ENCODE results near the gene FLYWCH2. TPM values are rescaled to one million over a fixed set of nuclear protein-coding genes. Genes with fewer than 3 reads are reported as not detected.

Gene FLYWCH2
- total RNA-seq (2014; rRNA removed; shearing (Covaris generic)) = 35.4 and 40.6 TPM in 2 replicates

- peak within 1 kb of the TSS; percentile 79 for H3K27ac ChIP-seq
- H3K27me3 ChIP-seq = no peaks in the 10 kb centered on the region
- H3K4me1 ChIP-seq = no peaks in the 10 kb centered on the region
- no peaks in the 10 kb centered on the region for H3K9me3 ChIP-seq (replicated peaks)
- DNase-seq = peak; percentile 98
- H3K36me3 ChIP-seq = no peaks in the 10 kb centered on the region
- H3K4me3 ChIP-seq = peak within 1 kb of the TSS; percentile 82
Measured at GRCh38 chr16:2882650-2883457, at the start of gene FLYWCH2. FLYWCH2 (plus strand) TSS chr16:2883215; CDS start chr16:2896450, 13,235 bp downstream.

- no peak for DNase-seq
- H3K4me3 ChIP-seq = no peak overlapping the region
Measured at GRCh38 chr16:2833776-2834175, 49.2 kb upstream of the FLYWCH2 start.

GRCh38 chr16:2834968-2835367 is 48.0 kb upstream of the FLYWCH2 start:
- H3K27ac ChIP-seq = no peak overlapping the region
- H3K27me3 ChIP-seq = peaks cover 6% of the 10 kb centered on the region; the same call in 1 of the 2 replicates
- H3K36me3 ChIP-seq = no peaks in the 10 kb centered on the region
- DNase-seq = no peak
- H3K9me3 ChIP-seq (replicated peaks) = no peaks in the 10 kb centered on the region
- H3K4me3 ChIP-seq = no peak overlapping the region
- peaks cover 12% of the 10 kb centered on the region for H3K4me1 ChIP-seq

More at GRCh38 chr16:2833776-2834175, 49.2 kb upstream of the FLYWCH2 start:
- H3K27ac ChIP-seq = no peak overlapping the region
- peaks cover 3% of the 10 kb centered on the region; the same call in 1 of the 2 replicates for H3K27me3 ChIP-seq
- peaks cover 12% of the 10 kb centered on the region for H3K4me1 ChIP-seq
- H3K9me3 ChIP-seq (replicated peaks) = no peaks in the 10 kb centered on the region
- no peaks in the 10 kb centered on the region for H3K36me3 ChIP-seq

- Histone ChIP-seq H3K4me3 (no peak overlapping the region), H3K36me3 (no peaks in the 10 kb centered on the region), H3K27ac (no peak overlapping the region), H3K27me3 (peaks cover 6% of the 10 kb centered on the region; the same call in 1 of the 2 replicates), H3K9me3 (replicated peaks) (no peaks in the 10 kb centered on the region), H3K4me1 (peaks cover 12% of the 10 kb centered on the region)
- peak; percentile 76 to 78 for DNase-seq
Measured at GRCh38 chr16:2835638-2836493, 47.1 kb upstream of the FLYWCH2 start.

GRCh38 chr16:2836646-2837508 is 46.1 kb upstream of the FLYWCH2 start:
- peaks cover 12% of the 10 kb centered on the region for H3K4me1 ChIP-seq
- H3K9me3 ChIP-seq (replicated peaks) = no peaks in the 10 kb centered on the region
- peaks cover 6% of the 10 kb centered on the region; the same call in 1 of the 2 replicates for H3K27me3 ChIP-seq
- H3K4me3 ChIP-seq = no peak overlapping the region
- no peak overlapping the region for H3K27ac ChIP-seq
- DNase-seq = no peak
- no peaks in the 10 kb centered on the region for H3K36me3 ChIP-seq

GRCh38 chr16:2838928-2839327 is 44.1 kb upstream of the FLYWCH2 start:
- peak; percentile 61 to 73 for DNase-seq
- H3K27ac ChIP-seq = no peak overlapping the region
- no peaks in the 10 kb centered on the region for H3K36me3 ChIP-seq
- no peak overlapping the region for H3K4me3 ChIP-seq
- peaks cover 12% of the 10 kb centered on the region for H3K4me1 ChIP-seq
- no peaks in the 10 kb centered on the region for H3K9me3 ChIP-seq (replicated peaks)
- H3K27me3 ChIP-seq = peaks cover 6% of the 10 kb centered on the region; the same call in 1 of the 2 replicates

GRCh38 chr16:2839650-2840450 is 43.2 kb upstream of the FLYWCH2 start:
- H3K27me3 ChIP-seq = peaks cover 6% of the 10 kb centered on the region; the same call in 1 of the 2 replicates
- H3K36me3 ChIP-seq = no peaks in the 10 kb centered on the region
- peaks cover 12% of the 10 kb centered on the region for H3K4me1 ChIP-seq
- no peaks in the 10 kb centered on the region for H3K9me3 ChIP-seq (replicated peaks)
- no peak for DNase-seq
- H3K27ac ChIP-seq = no peak overlapping the region
- no peak overlapping the region for H3K4me3 ChIP-seq

- Histone ChIP-seq H3K9me3 (replicated peaks) (no peaks in the 10 kb centered on the region), H3K4me3 (no peak overlapping the region), H3K36me3 (no peaks in the 10 kb centered on the region), H3K27me3 (peaks cover 6% of the 10 kb centered on the region; the same call in 1 of the 2 replicates), H3K27ac (no peak overlapping the region), H3K4me1 (peaks cover 5% of the 10 kb centered on the region)
- DNase-seq = no peak
Measured at GRCh38 chr16:2840914-2841313, 42.1 kb upstream of the FLYWCH2 start.

GRCh38 chr16:2841606-2842339 is 41.2 kb upstream of the FLYWCH2 start:
- H3K27me3 ChIP-seq = peaks cover 6% of the 10 kb centered on the region; the same call in 1 of the 2 replicates
- no peak overlapping the region for H3K27ac ChIP-seq
- H3K4me1 ChIP-seq = no peaks in the 10 kb centered on the region
- H3K4me3 ChIP-seq = no peak overlapping the region
- H3K9me3 ChIP-seq (replicated peaks) = no peaks in the 10 kb centered on the region
- H3K36me3 ChIP-seq = no peaks in the 10 kb centered on the region
- no peak for DNase-seq

- H3K9me3 ChIP-seq (replicated peaks) = no peaks in the 10 kb centered on the region
- DNase-seq = no peak
- no peaks in the 10 kb centered on the region for H3K4me1 ChIP-seq
- H3K27me3 ChIP-seq = peaks cover 6% of the 10 kb centered on the region; the same call in 1 of the 2 replicates
- no peak overlapping the region for H3K4me3 ChIP-seq
- H3K36me3 ChIP-seq = no peaks in the 10 kb centered on the region
- no peak overlapping the region for H3K27ac ChIP-seq
Measured at GRCh38 chr16:2842340-2843000, 40.5 kb upstream of the FLYWCH2 start.

GRCh38 chr16:2843526-2843925 is 39.5 kb upstream of the FLYWCH2 start:
- peaks cover 5% of the 10 kb centered on the region; the same call in 1 of the 2 replicates for H3K27me3 ChIP-seq
- H3K27ac ChIP-seq = no peak overlapping the region
- H3K4me3 ChIP-seq = no peak overlapping the region
- DNase-seq = no peak
- H3K9me3 ChIP-seq (replicated peaks) = no peaks in the 10 kb centered on the region
- H3K4me1 ChIP-seq = no peaks in the 10 kb centered on the region
- H3K36me3 ChIP-seq = no peaks in the 10 kb centered on the region

- no peak overlapping the region for H3K27ac ChIP-seq
Measured at GRCh38 chr16:2845116-2845515, 37.9 kb upstream of the FLYWCH2 start.

More at GRCh38 chr16:2845116-2845515, 37.9 kb upstream of the FLYWCH2 start:
- no peak overlapping the region for H3K4me3 ChIP-seq
- no peak for DNase-seq
- no peaks in the 10 kb centered on the region for H3K9me3 ChIP-seq (replicated peaks)
- no peaks in the 10 kb centered on the region for H3K4me1 ChIP-seq
- no peaks in the 10 kb centered on the region; the same call in 1 of the 2 replicates for H3K27me3 ChIP-seq
- H3K36me3 ChIP-seq = no peaks in the 10 kb centered on the region
